MM.1S (cell line): ENCODE data around the gene XPO6.

Experiments
- DNase-seq: peaks from one replicate; pipeline ENCODE4 v3.0.0-alpha.2; 2015
- H2AFZ ChIP-seq: fragments of 300-600 bp; sonication (generic); 2 replicates; pipeline ENCODE4 v1.6.0; 2016; ENCODE audit warnings: antibody characterized with exemption, low read length
- H3F3A ChIP-seq: fragments of 300-600 bp; sonication (generic); 2 replicates; pipeline ENCODE4 v1.6.1; 2016; ENCODE audit warnings: mild to moderate bottlenecking, antibody characterized with exemption, low read length, moderate library complexity, mixed read lengths; ENCODE audit not compliant: insufficient read depth
- H3K27ac ChIP-seq: fragments of 300-600 bp; sonication (generic); 2 replicates; pipeline ENCODE4 v1.5.1; 2016; ENCODE audit warnings: mild to moderate bottlenecking, low read length
- H3K27me3 ChIP-seq: fragments of 300-600 bp; sonication (generic); replicated peaks from 2 replicates; pipeline ENCODE4 v1.6.0; 2016; ENCODE audit warnings: low read length; ENCODE audit not compliant: insufficient read depth
- H3K36me3 ChIP-seq: fragments of 300-600 bp; sonication (generic); replicated peaks from 2 replicates; pipeline ENCODE4 v1.6.1; 2016; ENCODE audit warnings: mild to moderate bottlenecking, low read length, mixed read lengths; ENCODE audit not compliant: insufficient read depth
- H3K4me1 ChIP-seq: fragments of 300-600 bp; sonication (generic); 2 replicates; pipeline ENCODE4 v1.6.1; 2016; ENCODE audit warnings: low read length, mixed read lengths
- H3K4me2 ChIP-seq: fragments of 300-600 bp; sonication (generic); 2 replicates; pipeline ENCODE4 v1.6.0; 2016; ENCODE audit warnings: low read depth, low read length
- H3K4me3 ChIP-seq: fragments of 300-600 bp; sonication (generic); 2 replicates; pipeline ENCODE4 v1.5.1; 2016; ENCODE audit warnings: low read length, mixed read lengths
- H3K79me2 ChIP-seq: fragments of 300-600 bp; sonication (generic); 2 replicates; pipeline ENCODE4 v1.6.1; 2016; ENCODE audit warnings: mixed run types, low read length, mixed read lengths
- H3K9ac ChIP-seq: fragments of 300-600 bp; sonication (generic); 2 replicates; pipeline ENCODE4 v1.6.1; 2016; ENCODE audit warnings: low read length, mixed read lengths
- H3K9me2 ChIP-seq: fragments of 300-600 bp; sonication (generic); replicated peaks from 2 replicates; pipeline ENCODE4 v1.6.1; 2016; ENCODE audit warnings: mild to moderate bottlenecking, low read length, mixed read lengths; ENCODE audit not compliant: insufficient read depth
- H3K9me3 ChIP-seq: fragments of 300-600 bp; sonication (generic); replicated peaks from 2 replicates; pipeline ENCODE4 v1.6.1; 2016; ENCODE audit warnings: mild to moderate bottlenecking, low read length, mixed read lengths; ENCODE audit not compliant: insufficient read depth
- H4K20me1 ChIP-seq: fragments of 300-600 bp; sonication (generic); 2 replicates; pipeline ENCODE4 v1.6.1; 2016; ENCODE audit warnings: mild to moderate bottlenecking, low read length, moderate library complexity, mixed read lengths; ENCODE audit not compliant: insufficient read depth
- EZH2 ChIP-seq: fragments of 300-600 bp; sonication (generic); optimal IDR thresholded peaks from 2 replicates; pipeline ENCODE3; 2017; ENCODE audit warnings: low read depth, mild to moderate bottlenecking, antibody characterized with exemption, low read length, mixed read lengths
- EZH2phosphoT487 ChIP-seq: fragments of 300-600 bp; sonication (generic); IDR thresholded peaks from 2 replicates; pipeline ENCODE4 v1.6.1; 2018; ENCODE audit warnings: antibody characterized with exemption, low read length
- TF ChIP-seq, protein P1 (sequence below): fragments of 300-600 bp; sonication (generic); IDR thresholded peaks from 2 replicates; pipeline ENCODE4 v1.5.1; 2016; ENCODE audit warnings: antibody characterized with exemption, low read length, mixed read lengths

Gene XPO6

DNA sequence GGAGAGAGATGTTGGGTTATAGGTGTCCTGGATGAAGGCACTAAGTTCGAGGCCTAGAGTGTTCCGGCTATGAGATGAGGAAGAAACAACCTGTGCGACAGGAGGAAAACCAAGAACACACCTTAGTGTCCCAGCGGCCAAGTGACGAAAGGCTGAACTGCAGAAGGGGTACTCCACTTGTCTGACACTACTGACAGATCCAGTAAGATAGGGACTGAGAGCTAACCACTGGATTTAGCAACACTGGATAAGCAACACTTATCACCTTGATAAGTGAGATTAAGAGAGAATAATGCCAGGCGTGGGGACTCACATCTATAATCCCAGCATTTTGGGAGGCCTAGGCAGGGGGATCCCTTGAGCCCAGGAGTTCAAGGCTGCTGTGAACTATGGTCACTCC lies 7.1 kb downstream of the XPO6 start:
- Histone ChIP-seq H3K79me2 (peaks cover 99% of the 10 kb centered on the region), H3K4me1 (peaks cover 6% of the 10 kb centered on the region; the same call in 1 of the 2 replicates), H3K36me3 (peaks cover 23% of the 10 kb centered on the region), H3F3A (no peaks in the 10 kb centered on the region), H3K4me2 (no peak overlapping the region), H3K4me3 (no peak overlapping the region), H2AFZ (no peak overlapping the region), H3K9me3 (no peaks in the 10 kb centered on the region), H3K9ac (no peak overlapping the region), H3K27ac (no peak overlapping the region), H4K20me1 (peaks cover 13% of the 10 kb centered on the region; the same call in 1 of the 2 replicates), H3K27me3 (no peaks in the 10 kb centered on the region), H3K9me2 (no peaks in the 10 kb centered on the region)
- TF ChIP-seq EZH2 (no peak), EZH2phosphoT487 (no peak)
- TF ChIP-seq, protein P1, sequence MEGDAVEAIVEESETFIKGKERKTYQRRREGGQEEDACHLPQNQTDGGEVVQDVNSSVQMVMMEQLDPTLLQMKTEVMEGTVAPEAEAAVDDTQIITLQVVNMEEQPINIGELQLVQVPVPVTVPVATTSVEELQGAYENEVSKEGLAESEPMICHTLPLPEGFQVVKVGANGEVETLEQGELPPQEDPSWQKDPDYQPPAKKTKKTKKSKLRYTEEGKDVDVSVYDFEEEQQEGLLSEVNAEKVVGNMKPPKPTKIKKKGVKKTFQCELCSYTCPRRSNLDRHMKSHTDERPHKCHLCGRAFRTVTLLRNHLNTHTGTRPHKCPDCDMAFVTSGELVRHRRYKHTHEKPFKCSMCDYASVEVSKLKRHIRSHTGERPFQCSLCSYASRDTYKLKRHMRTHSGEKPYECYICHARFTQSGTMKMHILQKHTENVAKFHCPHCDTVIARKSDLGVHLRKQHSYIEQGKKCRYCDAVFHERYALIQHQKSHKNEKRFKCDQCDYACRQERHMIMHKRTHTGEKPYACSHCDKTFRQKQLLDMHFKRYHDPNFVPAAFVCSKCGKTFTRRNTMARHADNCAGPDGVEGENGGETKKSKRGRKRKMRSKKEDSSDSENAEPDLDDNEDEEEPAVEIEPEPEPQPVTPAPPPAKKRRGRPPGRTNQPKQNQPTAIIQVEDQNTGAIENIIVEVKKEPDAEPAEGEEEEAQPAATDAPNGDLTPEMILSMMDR, result no peak
- DNase-seq, result no peak

DNA sequence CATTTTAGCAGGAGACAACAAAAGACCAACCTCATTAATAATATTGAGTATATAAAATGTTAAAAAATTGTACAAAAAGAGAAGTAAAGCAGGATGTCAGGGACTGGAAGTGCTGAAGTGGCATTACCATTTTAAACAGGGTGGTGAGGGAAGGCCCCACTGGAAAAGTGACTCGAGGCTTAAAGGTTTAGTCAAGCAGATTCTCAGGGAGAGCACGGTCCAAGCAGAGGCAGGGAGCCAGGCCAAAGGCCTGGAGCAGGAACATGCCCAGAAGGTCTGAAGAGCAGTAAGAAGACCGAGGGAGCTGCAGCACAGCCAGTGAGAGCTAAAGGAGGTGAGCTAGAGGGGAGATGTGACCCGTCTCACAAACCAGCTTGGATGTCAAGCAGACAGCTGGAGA lies 7.6 kb downstream of the XPO6 start:
- no peaks in the 10 kb centered on the region for H3K9me2 ChIP-seq
- no peak overlapping the region for H3K4me3 ChIP-seq
- peaks cover 99% of the 10 kb centered on the region for H3K79me2 ChIP-seq
- peaks cover 23% of the 10 kb centered on the region for H3K36me3 ChIP-seq
- TF ChIP-seq EZH2 (no peak), EZH2phosphoT487 (no peak)
- TF ChIP-seq, protein P1, result no peak
- no peak overlapping the region for H2AFZ ChIP-seq
- peaks cover 4% of the 10 kb centered on the region; the same call in 1 of the 2 replicates for H3K4me1 ChIP-seq
- no peak for DNase-seq
- H3K4me2 ChIP-seq, result no peak overlapping the region
- H3K9me3 ChIP-seq, result no peaks in the 10 kb centered on the region
- H4K20me1 ChIP-seq, result peaks cover 13% of the 10 kb centered on the region; the same call in 1 of the 2 replicates
- no peak overlapping the region for H3K9ac ChIP-seq
- no peaks in the 10 kb centered on the region for H3F3A ChIP-seq
- no peak overlapping the region for H3K27ac ChIP-seq
- H3K27me3 ChIP-seq, result no peaks in the 10 kb centered on the region

DNA sequence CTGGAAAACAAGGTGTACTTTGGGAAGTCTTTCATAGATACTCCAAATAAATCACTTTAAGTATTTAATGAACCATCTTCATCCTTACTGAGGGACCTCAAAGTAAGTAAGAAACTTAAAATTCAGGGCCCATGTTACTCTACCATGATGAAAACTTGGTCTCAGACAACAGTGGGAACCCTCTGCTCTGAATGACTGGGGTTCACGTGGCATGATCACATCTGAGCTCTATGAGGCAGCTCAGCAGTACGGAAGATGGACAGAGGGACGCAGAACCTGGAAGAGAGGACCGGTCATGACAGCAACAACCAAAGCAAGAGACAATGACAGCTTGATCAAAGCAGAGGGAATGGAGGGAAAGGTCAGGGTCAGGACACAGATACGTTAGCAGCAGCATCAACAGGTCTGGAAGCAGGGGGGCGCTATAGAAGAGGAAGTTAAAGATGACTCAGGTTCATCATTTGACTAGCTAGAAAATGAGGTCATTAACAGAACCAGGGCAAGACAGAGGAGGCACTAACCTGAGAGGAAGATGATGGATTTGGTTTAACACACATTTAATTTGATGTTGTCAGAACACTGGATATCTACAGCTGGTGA lies 9.5 kb downstream of the XPO6 start:
- no peak overlapping the region for H2AFZ ChIP-seq
- no peak overlapping the region for H3K4me3 ChIP-seq
- no peaks in the 10 kb centered on the region for H3F3A ChIP-seq
- H3K27ac ChIP-seq, result no peak overlapping the region
- H3K9me3 ChIP-seq, result no peaks in the 10 kb centered on the region
- no peak for TF ChIP-seq EZH2phosphoT487
- TF ChIP-seq EZH2, result no peak
- TF ChIP-seq, protein P1, result no peak
- DNase-seq, result no peak
- H3K4me2 ChIP-seq, result no peak overlapping the region
- peaks cover 20% of the 10 kb centered on the region for H3K36me3 ChIP-seq
- no peaks in the 10 kb centered on the region for H3K9me2 ChIP-seq
- H3K4me1 ChIP-seq, result no peaks in the 10 kb centered on the region
- peaks cover 13% of the 10 kb centered on the region; the same call in 1 of the 2 replicates for H4K20me1 ChIP-seq
- H3K9ac ChIP-seq, result no peak overlapping the region
- peaks cover 94% of the 10 kb centered on the region for H3K79me2 ChIP-seq
- no peaks in the 10 kb centered on the region for H3K27me3 ChIP-seq
